Kidney (tissue), 14 donors: Measurements from ENCODE around the gene KIF16B. TPM values are rescaled to one million over a fixed set of nuclear protein-coding genes. Genes with fewer than 3 reads are reported as not detected.
A peak's percentile ranks its signal among the peaks of the same experiment; 100 is the strongest.

ENCODE experiments used
- DNase-seq, 5 donors: peaks; one replicate each; pipeline ENCODE4 v3.0.0-alpha.2; 2013 to 2020
- FAIRE-seq: peaks from 2 replicates; lab custom pipeline; 2012; peaks lifted over from hg19 to GRCh38; lab: Jason Lieb, UNC
- H3K27ac ChIP-seq, 2 donors: one replicate each; pipeline ENCODE4 v1.7.0; 2013; ENCODE audit warnings: low read depth in 2 of 2, low read length in 2 of 2, inconsistent platforms in 1 of 2
- H3K27me3 ChIP-seq: one replicate; pipeline ENCODE4 v1.7.1; 2013; ENCODE audit warnings: low read length, inconsistent platforms; ENCODE audit not compliant: control insufficient read depth, insufficient read depth
- H3K36me3 ChIP-seq, 3 donors: one replicate each; pipeline versions ENCODE4 v1.7.0 to v1.7.1; 2013; ENCODE audit warnings: low read length in 3 of 3, control low read depth in 1 of 3, inconsistent platforms in 1 of 3; ENCODE audit not compliant: insufficient read depth in 3 of 3, control insufficient read depth in 2 of 3
- H3K4me1 ChIP-seq, 3 donors: one replicate each; pipeline versions ENCODE4 v1.7.0 to v1.7.1; 2013; ENCODE audit warnings: low read length in 3 of 3, inconsistent platforms in 1 of 3, low read depth in 1 of 3; ENCODE audit not compliant: control insufficient read depth in 2 of 3, insufficient read depth in 2 of 3
- H3K4me3 ChIP-seq, 3 donors: one replicate each; pipeline versions ENCODE4 v1.7.0 to v1.8.1; 2013; ENCODE audit warnings: low read length in 3 of 3, control low read depth in 1 of 3, inconsistent platforms in 1 of 3
- H3K9ac ChIP-seq, 3 donors: one replicate each; pipeline versions ENCODE4 v1.7.0 to v1.7.1; 2013; ENCODE audit warnings: low read length in 3 of 3, control low read depth in 1 of 3, inconsistent platforms in 1 of 3
- H3K9me3 ChIP-seq, 3 donors: one replicate each; pipeline versions ENCODE4 v1.7.0 to v1.7.1; 2013; ENCODE audit warnings: low read length in 3 of 3, control low read depth in 1 of 3, inconsistent platforms in 1 of 3; ENCODE audit not compliant: control insufficient read depth in 2 of 3, insufficient read depth in 1 of 3
- CTCF ChIP-seq: IDR thresholded peaks from 3 replicates; pipeline ENCODE4 v1.5.1; 2012; ENCODE audit warnings: mild to moderate bottlenecking, moderate library complexity, borderline replicate concordance; ENCODE audit not compliant: insufficient read depth; ENCODE audit errors: extremely low read depth
- intact Hi-C: fragments of 100-400 bp; cut with DNase I; formaldehyde crosslinking; loops from one replicate; pipeline ENCODE4 v1.11.1; 2022
- polyA plus RNA-seq: library from polyadenylated mRNA; stranded (reverse); fragments of 350-450 nt; fragmentation: Illumina TruSeq; extraction: RNeasy Lipid Tissue Mini Kit (QIAGEN cat#74804); gene quantifications from one replicate; pipeline ENCODE4 v1.2.3, GENCODE V29; 2014; ENCODE audit warnings: low read depth, low replicate concordance; ENCODE audit not compliant: insufficient read depth
- total RNA-seq: library from RNA; stranded (reverse); fragmentation: NEBNext Ultra II Directional; extraction: Animal tissue kit (Norgen Biotek cat#: 25700); gene quantifications from one replicate; pipeline ENCODE4 v1.2.1, GENCODE V29; 2021
- donor health status: control.
- donor health status: control.
- donor health status: control.
- donor health status: control.
- donor health status: control.
- donor health status: DM: yes; HTN: yes; CAD: no.
- donor health status: Normal renal cell carcinoma (clear cell type).

KIF16B gene
- total and polyA plus RNA-seq, 2 donors from 2014 or later = 15.0 to 19.7 TPM

GRCh38 chr20:16477632-16478031, 95.6 kb downstream of the KIF16B start:
- Histone ChIP-seq H3K9me3 (no peaks in the 10 kb centered on the region), H3K27ac (no peak overlapping the region), H3K4me1 (peaks cover 0 to 2% (median 0%) of the 10 kb centered on the region in 3 donors), H3K36me3 (peaks cover 0 to 2% (median 0%) of the 10 kb centered on the region in 3 donors), H3K27me3 (no peaks in the 10 kb centered on the region), H3K4me3 (no peak overlapping the region), H3K9ac (no peak overlapping the region)
- FAIRE-seq (no peak), DNase-seq (no peak)
- TF ChIP-seq CTCF = no peak
- intact Hi-C loops = no loop called here

- no peak overlapping the region for H3K9ac ChIP-seq
- intact Hi-C loops = no loop called here
- no peak overlapping the region for H3K27ac ChIP-seq
- H3K9me3 ChIP-seq = no peaks in the 10 kb centered on the region
- DNase-seq = peak in 2 of 5 donors; percentile 72 to 80
- H3K36me3 ChIP-seq = no peaks in the 10 kb centered on the region
- H3K4me3 ChIP-seq = no peak overlapping the region
- H3K4me1 ChIP-seq = peaks cover 0 to 2% (median 0%) of the 10 kb centered on the region in 3 donors
- FAIRE-seq = peak; percentile 90
- peak; percentile 52 for TF ChIP-seq CTCF
- H3K27me3 ChIP-seq = no peaks in the 10 kb centered on the region
These were observed 97.2 kb downstream of the KIF16B start for GRCh38 chr20:16476032-16476431.

- FAIRE-seq (no peak), DNase-seq (peak in 2 of 5 donors; percentile 30 to 37)
- intact Hi-C loops = no loop called here
- Histone ChIP-seq H3K36me3 (no peaks in the 10 kb centered on the region), H3K27ac (no peak overlapping the region), H3K4me3 (no peak overlapping the region), H3K9me3 (no peaks in the 10 kb centered on the region), H3K9ac (no peak overlapping the region), H3K27me3 (no peaks in the 10 kb centered on the region), H3K4me1 (peaks cover 0 to 2% (median 0%) of the 10 kb centered on the region in 3 donors)
- TF ChIP-seq CTCF = no peak
These were observed 98.0 kb downstream of the KIF16B start for GRCh38 chr20:16475225-16475624.

- Histone ChIP-seq H3K27me3 (no peaks in the 10 kb centered on the region), H3K4me1 (peaks cover 0 to 2% (median 0%) of the 10 kb centered on the region in 3 donors), H3K9ac (no peak overlapping the region), H3K36me3 (no peaks in the 10 kb centered on the region), H3K27ac (no peak overlapping the region), H3K4me3 (no peak overlapping the region), H3K9me3 (no peaks in the 10 kb centered on the region)
- intact Hi-C loops = no loop called here
- TF ChIP-seq CTCF = no peak
- DNase-seq = no peak
- no peak for FAIRE-seq
These were observed 98.9 kb downstream of the KIF16B start for GRCh38 chr20:16474363-16474762.
